ENCODE measurements around the gene WDR49.

Gene WDR49

DNA sequence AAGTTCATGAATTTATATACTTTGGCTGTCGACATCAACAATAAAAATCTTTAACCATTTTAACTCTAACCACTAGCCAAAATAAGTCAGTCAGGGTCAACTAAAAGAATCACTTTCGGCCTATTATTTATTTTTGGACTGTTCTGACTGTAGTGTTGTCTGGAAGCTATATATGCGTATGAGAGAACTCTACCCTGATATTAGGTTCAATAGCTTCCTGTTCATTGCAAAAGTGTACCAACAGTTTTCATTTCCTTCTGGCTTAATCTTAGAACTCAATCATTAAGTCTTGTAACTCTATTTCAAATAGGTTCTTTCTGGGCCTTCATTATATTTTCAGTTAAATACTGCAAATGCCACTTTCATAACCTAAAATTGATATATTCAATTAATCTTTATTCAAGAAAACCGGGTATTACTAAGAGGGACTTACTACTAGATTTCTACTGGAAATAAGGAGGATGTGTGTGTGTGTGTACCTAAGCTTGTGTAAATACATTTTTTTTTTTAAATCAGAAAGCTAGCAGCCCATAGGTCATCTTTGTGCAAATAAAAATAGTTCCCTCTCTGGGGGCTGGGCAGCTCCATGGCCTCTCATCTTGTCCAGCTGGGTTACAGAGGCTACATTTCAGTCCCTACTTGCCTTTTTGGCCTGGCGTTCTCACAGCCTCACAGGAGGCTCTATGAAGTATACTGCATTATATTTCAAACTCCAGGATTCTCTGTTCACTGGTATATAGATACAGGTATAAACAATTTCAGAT, 185.7 kb downstream of the WDR49 start:
- TF ChIP-seq, protein P1, sequence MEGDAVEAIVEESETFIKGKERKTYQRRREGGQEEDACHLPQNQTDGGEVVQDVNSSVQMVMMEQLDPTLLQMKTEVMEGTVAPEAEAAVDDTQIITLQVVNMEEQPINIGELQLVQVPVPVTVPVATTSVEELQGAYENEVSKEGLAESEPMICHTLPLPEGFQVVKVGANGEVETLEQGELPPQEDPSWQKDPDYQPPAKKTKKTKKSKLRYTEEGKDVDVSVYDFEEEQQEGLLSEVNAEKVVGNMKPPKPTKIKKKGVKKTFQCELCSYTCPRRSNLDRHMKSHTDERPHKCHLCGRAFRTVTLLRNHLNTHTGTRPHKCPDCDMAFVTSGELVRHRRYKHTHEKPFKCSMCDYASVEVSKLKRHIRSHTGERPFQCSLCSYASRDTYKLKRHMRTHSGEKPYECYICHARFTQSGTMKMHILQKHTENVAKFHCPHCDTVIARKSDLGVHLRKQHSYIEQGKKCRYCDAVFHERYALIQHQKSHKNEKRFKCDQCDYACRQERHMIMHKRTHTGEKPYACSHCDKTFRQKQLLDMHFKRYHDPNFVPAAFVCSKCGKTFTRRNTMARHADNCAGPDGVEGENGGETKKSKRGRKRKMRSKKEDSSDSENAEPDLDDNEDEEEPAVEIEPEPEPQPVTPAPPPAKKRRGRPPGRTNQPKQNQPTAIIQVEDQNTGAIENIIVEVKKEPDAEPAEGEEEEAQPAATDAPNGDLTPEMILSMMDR (IDR thresholded peaks at IDR 0.05): no peak
- H3K9me3 ChIP-seq: no peaks in the 10 kb centered on the region
- no peaks in the 10 kb centered on the region for H3K4me1 ChIP-seq (ENCODE audit: control insufficient read depth in 1 of 2, insufficient read depth in 1 of 2, low read depth in 1 of 2, low read length in 1 of 2)
- no peaks in the 10 kb centered on the region for H3K36me3 ChIP-seq
- no peaks in the 10 kb centered on the region for H3K27me3 ChIP-seq
- no peak overlapping the region for H3K27ac ChIP-seq
- H3K4me3 ChIP-seq (ENCODE audit: low read depth in 1 of 2, low read length in 1 of 2): no peak overlapping the region

GRCh38 chr3:167466966-167467365, 186.8 kb downstream of the WDR49 start:
- H3K9me3 ChIP-seq: no peaks in the 10 kb centered on the region
- TF ChIP-seq, protein P1 (IDR thresholded peaks at IDR 0.05): no peak
- no peak overlapping the region for H3K4me3 ChIP-seq (ENCODE audit: low read depth in 1 of 2, low read length in 1 of 2)
- no peaks in the 10 kb centered on the region for H3K4me1 ChIP-seq (ENCODE audit: control insufficient read depth in 1 of 2, insufficient read depth in 1 of 2, low read depth in 1 of 2, low read length in 1 of 2)
- H3K27me3 ChIP-seq: no peaks in the 10 kb centered on the region
- no peak overlapping the region for H3K27ac ChIP-seq
- no peaks in the 10 kb centered on the region for H3K36me3 ChIP-seq

GRCh38 chr3:167456157-167456799, 197.5 kb downstream of the WDR49 start:
- TF ChIP-seq, protein P1 (IDR thresholded peaks at IDR 0.05): no peak
- no peaks in the 10 kb centered on the region for H3K36me3 ChIP-seq
- no peaks in the 10 kb centered on the region for H3K27me3 ChIP-seq
- no peaks in the 10 kb centered on the region for H3K4me1 ChIP-seq (ENCODE audit: control insufficient read depth in 1 of 2, insufficient read depth in 1 of 2, low read depth in 1 of 2, low read length in 1 of 2)
- H3K27ac ChIP-seq: no peak overlapping the region
- no peak overlapping the region for H3K4me3 ChIP-seq (ENCODE audit: low read depth in 1 of 2, low read length in 1 of 2)
- no peaks in the 10 kb centered on the region for H3K9me3 ChIP-seq

- Histone ChIP-seq H3K27ac (no peak overlapping the region), H3K36me3 (no peaks in the 10 kb centered on the region), H3K9me3 (no peaks in the 10 kb centered on the region), H3K27me3 (no peaks in the 10 kb centered on the region), H3K4me3 (ENCODE audit: low read depth in 1 of 2, low read length in 1 of 2) (no peak overlapping the region), H3K4me1 (ENCODE audit: control insufficient read depth in 1 of 2, insufficient read depth in 1 of 2, low read depth in 1 of 2, low read length in 1 of 2) (no peaks in the 10 kb centered on the region)
- TF ChIP-seq, protein P1 (IDR thresholded peaks at IDR 0.05): no peak
Observed at GRCh38 chr3:167453815-167454214, 199.9 kb downstream of the WDR49 start.

DNA sequence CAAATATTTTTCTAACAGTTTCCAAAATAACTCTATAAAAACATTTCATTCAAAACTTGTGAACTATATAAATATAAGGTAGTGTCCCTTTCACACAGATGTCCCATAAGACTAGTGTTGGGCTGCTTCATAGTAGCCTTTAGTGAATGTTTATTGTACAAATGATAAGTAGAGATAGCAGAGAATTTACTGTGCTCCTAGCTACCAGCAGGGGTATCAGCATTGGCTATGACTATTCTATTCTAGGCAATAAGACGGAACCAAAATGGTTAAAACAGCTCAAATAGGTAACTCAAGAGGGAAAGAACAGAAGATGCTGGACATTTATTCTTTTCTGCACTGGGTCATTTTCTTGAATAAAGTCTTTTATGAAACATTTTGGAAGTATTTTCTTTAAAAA, 202.5 kb downstream of the WDR49 start:
- Histone ChIP-seq H3K4me1 (ENCODE audit: control insufficient read depth in 1 of 2, insufficient read depth in 1 of 2, low read depth in 1 of 2, low read length in 1 of 2) (no peaks in the 10 kb centered on the region), H3K36me3 (no peaks in the 10 kb centered on the region), H3K9me3 (no peaks in the 10 kb centered on the region), H3K27ac (no peak overlapping the region), H3K4me3 (ENCODE audit: low read depth in 1 of 2, low read length in 1 of 2) (no peak overlapping the region), H3K27me3 (no peaks in the 10 kb centered on the region)
- TF ChIP-seq, protein P1 (IDR thresholded peaks at IDR 0.05): no peak
